CD14-positive monocyte (primary cell): ENCODE measurements around the gene ZNF783. TPM values are rescaled to one million over a fixed set of nuclear protein-coding genes. Genes with fewer than 3 reads are reported as not detected.
"Not testable (repeated sequence)": the region's sequence is repeated elsewhere in the genome, so short reads cannot be mapped to it uniquely, and the experiment has no call there.

ENCODE experiments used
- DNase-seq, 3 donors: peaks; one replicate each; pipeline ENCODE4 v3.0.0-alpha.2; 2011 to 2022
- H2AFZ ChIP-seq: 2 replicates; pipeline ENCODE4 v1.6.0; 2012; ENCODE audit warnings: mild to moderate bottlenecking, low read depth, low read length, inconsistent platforms; ENCODE audit not compliant: insufficient read depth, poor library complexity, severe bottlenecking
- H3K27ac ChIP-seq, 2 donors: 1 replicate in 1 of 2; 2 replicates in 1 of 2; pipeline ENCODE4 v1.5.1; 2012 to 2013; ENCODE audit warnings: low read length in 2 of 2, control low read depth in 1 of 2, inconsistent platforms in 1 of 2, low read depth in 1 of 2, mild to moderate bottlenecking in 1 of 2
- H3K27me3 ChIP-seq, 2 donors: one replicate each; pipeline versions ENCODE4 v1.6.0 to v1.6.1; 2011 to 2013; ENCODE audit warnings: low read length in 2 of 2; ENCODE audit not compliant: control insufficient read depth in 2 of 2, insufficient read depth in 2 of 2
- H3K36me3 ChIP-seq, 2 donors: replicated peaks in 1 of 2; 1 replicate in 1 of 2; 2 replicates in 1 of 2; pipeline versions ENCODE4 v1.5.1 to v1.6.1; 2012 to 2013; ENCODE audit warnings: low read length in 2 of 2, control low read depth in 1 of 2, inconsistent platforms in 1 of 2, mild to moderate bottlenecking in 1 of 2; ENCODE audit not compliant: insufficient read depth in 2 of 2, control insufficient read depth in 1 of 2
- H3K4me1 ChIP-seq, 2 donors: 1 replicate in 1 of 2; 2 replicates in 1 of 2; pipeline versions ENCODE4 v1.5.1 to v1.6.1; 2012 to 2013; ENCODE audit warnings: low read length in 2 of 2, control low read depth in 1 of 2, inconsistent platforms in 1 of 2, mild to moderate bottlenecking in 1 of 2, moderate library complexity in 1 of 2; ENCODE audit not compliant: insufficient read depth in 2 of 2, control insufficient read depth in 1 of 2
- H3K4me2 ChIP-seq: replicated peaks from 2 replicates; pipeline ENCODE3; 2012; ENCODE audit warnings: low read length, moderate library complexity, mild to moderate bottlenecking; ENCODE audit not compliant: poor library complexity, severe bottlenecking; ENCODE audit errors: extremely low read depth
- H3K4me3 ChIP-seq, 3 experiments: fragments of 200-600 bp in 1 of 3; sonication (generic) in 1 of 3; replicated peaks in 1 of 3; 1 replicate in 2 of 3; 2 replicates in 1 of 3; pipeline ENCODE4 v1.5.1; 2011 to 2013; ENCODE audit warnings: low read length in 3 of 3, mild to moderate bottlenecking in 3 of 3, control low read depth in 2 of 3, low read depth in 2 of 3, inconsistent platforms in 1 of 3, moderate library complexity in 1 of 3
- H3K79me2 ChIP-seq: 2 replicates; pipeline ENCODE4 v1.6.0; 2012; ENCODE audit warnings: mild to moderate bottlenecking, control low read depth, inconsistent platforms, low read length, moderate library complexity; ENCODE audit not compliant: insufficient read depth
- H3K9ac ChIP-seq: 2 replicates; pipeline ENCODE4 v1.6.0; 2017; ENCODE audit warnings: low read length, mild to moderate bottlenecking; ENCODE audit not compliant: insufficient read depth, poor library complexity, severe bottlenecking
- H3K9me3 ChIP-seq, 2 donors: replicated peaks in 1 of 2; 1 replicate in 1 of 2; 2 replicates in 1 of 2; pipeline versions ENCODE4 v1.5.1 to v1.6.1; 2012 to 2013; ENCODE audit warnings: low read length in 2 of 2, control low read depth in 1 of 2; ENCODE audit not compliant: control insufficient read depth in 1 of 2, insufficient read depth in 1 of 2
- H4K20me1 ChIP-seq: 2 replicates; pipeline ENCODE4 v1.6.0; 2012; ENCODE audit warnings: mild to moderate bottlenecking, low read length, control low read depth, moderate library complexity; ENCODE audit not compliant: insufficient read depth
- H3K27ac Mint-ChIP-seq, 7 donors: one replicate each; pipeline ENCODE4 v1.8.0; 2020; ENCODE audit warnings: mild to moderate bottlenecking in 7 of 7, mixed read lengths in 7 of 7, moderate library complexity in 6 of 7, inconsistent platforms in 2 of 7
- H3K27me3 Mint-ChIP-seq, 3 donors: one replicate each; pipeline ENCODE4 v1.8.0; 2021 to 2022; ENCODE audit warnings: low read depth in 3 of 3, mild to moderate bottlenecking in 3 of 3, mixed read lengths in 3 of 3, moderate library complexity in 3 of 3, inconsistent platforms in 1 of 3
- H3K36me3 Mint-ChIP-seq, 2 donors: one replicate each; pipeline ENCODE4 v1.8.0; 2020; ENCODE audit warnings: mixed read lengths in 2 of 2, inconsistent platforms in 1 of 2, mild to moderate bottlenecking in 1 of 2
- H3K4me1 Mint-ChIP-seq: one replicate; pipeline ENCODE4 v1.8.0; 2020; ENCODE audit warnings: mild to moderate bottlenecking, mixed read lengths
- H3K4me3 Mint-ChIP-seq, 2 donors: one replicate each; pipeline ENCODE4 v1.8.0; 2020; ENCODE audit warnings: mild to moderate bottlenecking in 2 of 2, mixed read lengths in 2 of 2, moderate library complexity in 1 of 2
- H3K9me3 Mint-ChIP-seq, 7 donors: one replicate each; pipeline ENCODE4 v1.8.0; 2020 to 2022; ENCODE audit warnings: mixed read lengths in 7 of 7, mild to moderate bottlenecking in 6 of 7, moderate library complexity in 6 of 7, inconsistent platforms in 2 of 7
- CTCF ChIP-seq: fragments of 200-600 bp; IDR thresholded peaks from one replicate; pipeline ENCODE4 v1.8.0; 2022; ENCODE audit warnings: antibody characterized with exemption, mild to moderate bottlenecking
- WGBS: methylation state at CpG from one replicate; pipeline ENCODE4 v1.1.5; 2013; ENCODE audit warnings: missing lambda C conversion rate; ENCODE audit not compliant: insufficient coverage; 5-methylcytosine and 5-hydroxymethylcytosine counted together
- intact Hi-C, 2 donors: fragments of 100-400 bp; cut with micrococcal nuclease; formaldehyde crosslinking; loops; one replicate each; pipeline versions ENCODE4 v1.15.0 to v1.15.1; 2023
- polyA plus RNA-seq, 3 donors: library from polyadenylated mRNA; depleted of rRNA in 1 of 3; unstranded in 2 of 3; stranded (reverse) in 1 of 3; fragments of 300-500 nt in 2 of 3; fragments of >200 nt in 1 of 3; fragmentation: Illumina TruSeq in 2 of 3; gene quantifications; 1 replicate in 2 of 3; 2 replicates in 1 of 3; pipeline ENCODE4 v1.2.3, GENCODE V29; 2012 to 2021

ZNF783 gene
- polyA plus RNA-seq, 3 donors, result 1.2 to 16.7 (median 1.5) TPM

- peaks cover 4 to 18% (median 11%) of the 10 kb centered on the region in 3 donors for H3K27me3 Mint-ChIP-seq
- Histone ChIP-seq H3K9me3 (peaks cover 0 to 3% of the 10 kb centered on the region in 2 donors), H3K9ac (no peak overlapping the region), H2AFZ (no peak overlapping the region), H3K79me2 (no peaks in the 10 kb centered on the region), H3K27me3 (no peaks in the 10 kb centered on the region), H3K36me3 (peaks cover 12 to 13% of the 10 kb centered on the region in 2 donors), H3K4me3 (no peak overlapping the region), H3K4me1 (no peaks in the 10 kb centered on the region), H3K27ac (no peak overlapping the region), H3K4me2 (no peak overlapping the region), H4K20me1 (no peaks in the 10 kb centered on the region)
- H3K36me3 Mint-ChIP-seq, result peaks cover 16 to 20% of the 10 kb centered on the region in 2 donors
- no peak overlapping the region for H3K4me3 Mint-ChIP-seq
- peaks cover 0 to 3% (median 0%) of the 10 kb centered on the region in 7 donors for H3K9me3 Mint-ChIP-seq
- TF ChIP-seq CTCF, result no peak
- WGBS, result 69% methylated on average over 6 of the region's 6 CpGs
- DNase-seq, result no peak
- no peak overlapping the region for H3K27ac Mint-ChIP-seq
- intact Hi-C loops, result no loop called here
- H3K4me1 Mint-ChIP-seq, result peaks cover 3% of the 10 kb centered on the region
Measured at GRCh38 chr7:149229526-149229925, 32.5 kb upstream of the ZNF783 start.

- Histone ChIP-seq H3K4me1 (no peaks in the 10 kb centered on the region), H4K20me1 (no peaks in the 10 kb centered on the region), H3K27ac (no peak overlapping the region), H3K4me3 (no peak overlapping the region), H3K4me2 (no peak overlapping the region), H3K9me3 (no peaks in the 10 kb centered on the region), H3K27me3 (no peaks in the 10 kb centered on the region), H2AFZ (no peak overlapping the region), H3K79me2 (no peaks in the 10 kb centered on the region), H3K36me3 (no peaks in the 10 kb centered on the region), H3K9ac (no peak overlapping the region)
- Mint-ChIP-seq H3K27ac (peak overlapping the region in 1 of 7 donors; percentile 81), H3K36me3 (no peaks in the 10 kb centered on the region), H3K4me1 (peaks cover 3% of the 10 kb centered on the region), H3K9me3 (peaks cover 0 to 3% (median 0%) of the 10 kb centered on the region in 7 donors), H3K27me3 (peaks cover 4 to 20% (median 11%) of the 10 kb centered on the region in 3 donors), H3K4me3 (no peak overlapping the region)
- WGBS, result 82% methylated on average over 2 of the region's 2 CpGs
- no peak for TF ChIP-seq CTCF
- intact Hi-C loops, result no loop called here
- no peak for DNase-seq
Measured at GRCh38 chr7:149232362-149232761, 29.6 kb upstream of the ZNF783 start.

- not testable (repeated sequence) for H3K79me2 ChIP-seq, H3K4me3 Mint-ChIP-seq
Measured at GRCh38 chr7:149233655-149234204, 28.3 kb upstream of the ZNF783 start.

More at GRCh38 chr7:149233655-149234204, 28.3 kb upstream of the ZNF783 start:
- H3K4me2 ChIP-seq, H4K20me1 ChIP-seq, H3K9me3 Mint-ChIP-seq, H3K4me1 Mint-ChIP-seq, intact Hi-C loops, H3K27ac ChIP-seq, H3K4me1 ChIP-seq, H2AFZ ChIP-seq, H3K36me3 ChIP-seq, H3K4me3 ChIP-seq, H3K27me3 ChIP-seq, H3K9me3 ChIP-seq, H3K36me3 Mint-ChIP-seq, H3K9ac ChIP-seq, DNase-seq: not testable (repeated sequence)
- H3K27ac Mint-ChIP-seq, result peak overlapping the region in 1 of 7 donors; percentile 69
- peaks cover 4 to 20% (median 13%) of the 10 kb centered on the region in 3 donors for H3K27me3 Mint-ChIP-seq
- WGBS, result 86% methylated on average over 1 of the region's 7 CpGs
